GM12874 (cell line): ENCODE data around the gene MBNL1.

Experiments
- CTCF ChIP-seq: IDR thresholded peaks from 2 replicates; pipeline ENCODE4 v1.5.1; 2011; ENCODE audit warnings: low read depth, mild to moderate bottlenecking, control low read depth, low read length, moderate library complexity; ENCODE audit not compliant: insufficient read depth

MBNL1 gene

GRCh38 chr3:152438181-152438580 lies 169.5 kb downstream of the MBNL1 start:
- no peak for TF ChIP-seq CTCF

GRCh38 chr3:152438706-152439105 lies 170.0 kb downstream of the MBNL1 start:
- TF ChIP-seq CTCF = no peak

GRCh38 chr3:152443212-152444023 lies 174.7 kb downstream of the MBNL1 start:
- TF ChIP-seq CTCF = no peak

GRCh38 chr3:152444029-152444641 lies 175.4 kb downstream of the MBNL1 start:
- peak; percentile 45; the same call in 1 of the 2 replicates for TF ChIP-seq CTCF

GRCh38 chr3:152445212-152445611 lies 176.5 kb downstream of the MBNL1 start:
- TF ChIP-seq CTCF = no peak

- TF ChIP-seq CTCF = no peak
These were observed 177.8 kb downstream of the MBNL1 start for GRCh38 chr3:152446495-152446894.

- TF ChIP-seq CTCF = no peak
These were observed 178.8 kb downstream of the MBNL1 start for GRCh38 chr3:152447511-152447910.
